Fibroblast of skin of back (primary cell): Measurements from ENCODE around the gene TXNDC2. TPM values are rescaled to one million over a fixed set of nuclear protein-coding genes. Genes with fewer than 3 reads are reported as not detected.
A peak's percentile ranks its signal among the peaks of the same experiment; 100 is the strongest.
"Not testable (repeated sequence)": the region's sequence is repeated elsewhere in the genome, so short reads cannot be mapped to it uniquely, and the experiment has no call there.

ENCODE experiments used
- DNase-seq: peaks from one replicate; pipeline ENCODE4 v3.0.0-alpha.2; 2013
- polyA plus RNA-seq, 2 experiments: library from polyadenylated mRNA; unstranded; fragments of 120-200 nt; gene quantifications; one replicate each; pipeline ENCODE4 v1.2.1, GENCODE V29; 2013; ENCODE audit not compliant: insufficient read length in 2 of 2

TXNDC2 gene
- polyA plus RNA-seq (2013, experiment 1 of 2; ENCODE audit: insufficient read length), result 0.30 TPM
- polyA plus RNA-seq (2013, experiment 2 of 2; ENCODE audit: insufficient read length), result 0.18 TPM

GRCh38 chr18:9885170-9886004 lies at the start of gene TXNDC2:
TXNDC2 (plus strand) TSS chr18:9885973; CDS start chr18:9886681, 708 bp downstream.
- no peak for DNase-seq

GRCh38 chr18:9838144-9838877 lies 47.5 kb upstream of the TXNDC2 start:
- DNase-seq, result peak; percentile 67

- DNase-seq, result no peak
Measured at GRCh38 chr18:9839211-9839610, 46.6 kb upstream of the TXNDC2 start.

- peak; percentile 44 for DNase-seq
Measured at GRCh38 chr18:9839853-9840252, 45.9 kb upstream of the TXNDC2 start.

GRCh38 chr18:9841752-9842151 lies 44.0 kb upstream of the TXNDC2 start:
- no peak for DNase-seq

GRCh38 chr18:9842448-9842847 lies 43.3 kb upstream of the TXNDC2 start:
- DNase-seq, result no peak

- DNase-seq, result peak; percentile 46
Measured at GRCh38 chr18:9845256-9845655, 40.5 kb upstream of the TXNDC2 start.

GRCh38 chr18:9846162-9846925 lies 39.4 kb upstream of the TXNDC2 start:
- no peak for DNase-seq

GRCh38 chr18:9848170-9848879 lies 37.4 kb upstream of the TXNDC2 start:
- DNase-seq, result no peak

GRCh38 chr18:9849407-9850283 lies 36.1 kb upstream of the TXNDC2 start:
- DNase-seq, result peak; percentile 26

GRCh38 chr18:9850309-9850708 lies 35.5 kb upstream of the TXNDC2 start:
- DNase-seq, result no peak

GRCh38 chr18:9851511-9851910 lies 34.3 kb upstream of the TXNDC2 start:
- no peak for DNase-seq

- no peak for DNase-seq
Measured at GRCh38 chr18:9852266-9853081, 33.3 kb upstream of the TXNDC2 start.

GRCh38 chr18:9854801-9855676 lies 30.7 kb upstream of the TXNDC2 start:
- DNase-seq, result no peak

- no peak for DNase-seq
Measured at GRCh38 chr18:9855681-9856080, 30.1 kb upstream of the TXNDC2 start.

- no peak for DNase-seq
Measured at GRCh38 chr18:9856092-9856491, 29.7 kb upstream of the TXNDC2 start.

- DNase-seq, result not testable (repeated sequence)
Measured at GRCh38 chr18:9857479-9857998, 28.2 kb upstream of the TXNDC2 start.

GRCh38 chr18:9858642-9859041 lies 27.1 kb upstream of the TXNDC2 start:
- DNase-seq, result no peak

- no peak for DNase-seq
Measured at GRCh38 chr18:9859232-9859631, 26.5 kb upstream of the TXNDC2 start.
